NCI-H1436 treated with DMSO at 0.1 percent for 48 hours (cell line): ENCODE data around the gene EPHB2.
A peak's percentile ranks its signal among the peaks of the same experiment; 100 is the strongest.
"Not testable (repeated sequence)": the region's sequence is repeated elsewhere in the genome, so short reads cannot be mapped to it uniquely, and the experiment has no call there.

Experiments used
- DNase-seq: peaks from one replicate; lab custom pipeline; 2025; lab: John Stamatoyannopoulos, UW

EPHB2 gene

GRCh38 chr1:22838965-22839364 is 128.3 kb downstream of the EPHB2 start:
- DNase-seq = no peak

- DNase-seq = no peak
Observed at GRCh38 chr1:22839806-22840205, 129.2 kb downstream of the EPHB2 start.

GRCh38 chr1:22841142-22841541 is 130.5 kb downstream of the EPHB2 start:
- no peak for DNase-seq

GRCh38 chr1:22841860-22842281 is 131.2 kb downstream of the EPHB2 start:
- no peak for DNase-seq

- not testable (repeated sequence) for DNase-seq
Observed at GRCh38 chr1:22843441-22844183, 133.0 kb downstream of the EPHB2 start.

GRCh38 chr1:22844621-22845020 is 134.0 kb downstream of the EPHB2 start:
- no peak for DNase-seq

GRCh38 chr1:22845398-22845935 is 134.8 kb downstream of the EPHB2 start:
- peak; percentile 23 for DNase-seq

GRCh38 chr1:22846458-22846857 is 135.8 kb downstream of the EPHB2 start:
- no peak for DNase-seq

- no peak for DNase-seq
Observed at GRCh38 chr1:22847249-22847648, 136.6 kb downstream of the EPHB2 start.

- no peak for DNase-seq
Observed at GRCh38 chr1:22847709-22848108, 137.1 kb downstream of the EPHB2 start.

- no peak for DNase-seq
Observed at GRCh38 chr1:22848405-22848804, 137.8 kb downstream of the EPHB2 start.

GRCh38 chr1:22849770-22850169 is 139.1 kb downstream of the EPHB2 start:
- DNase-seq = no peak

GRCh38 chr1:22850281-22850680 is 139.6 kb downstream of the EPHB2 start:
- DNase-seq = no peak

- no peak for DNase-seq
Observed at GRCh38 chr1:22850681-22851080, 140.0 kb downstream of the EPHB2 start.

- no peak for DNase-seq
Observed at GRCh38 chr1:22851517-22851916, 140.9 kb downstream of the EPHB2 start.

- no peak for DNase-seq
Observed at GRCh38 chr1:22852144-22852655, 141.6 kb downstream of the EPHB2 start.

- DNase-seq = no peak
Observed at GRCh38 chr1:22853651-22854185, 143.1 kb downstream of the EPHB2 start.

GRCh38 chr1:22854688-22855565 is 144.3 kb downstream of the EPHB2 start:
- no peak for DNase-seq

- DNase-seq = no peak
Observed at GRCh38 chr1:22855668-22856606, 145.3 kb downstream of the EPHB2 start.

GRCh38 chr1:22857661-22858060 is 147.0 kb downstream of the EPHB2 start:
- no peak for DNase-seq

GRCh38 chr1:22860414-22860800 is 149.8 kb downstream of the EPHB2 start:
- no peak for DNase-seq
